Uterus (tissue), 2 donors: ENCODE results near the gene CBX2.

Experiments
- POLR2A ChIP-seq, 2 donors: fragments of 450-650 bp; IDR thresholded peaks; one replicate each; pipeline ENCODE4 v1.6.1; 2016; ENCODE audit warnings: antibody characterized with exemption in 2 of 2, mild to moderate bottlenecking in 1 of 2, moderate library complexity in 1 of 2
- TF ChIP-seq, protein P1 (sequence below), 4 experiments: fragments of 200-600 bp in 2 of 4; fragments of 450-650 bp in 2 of 4; sonication (generic) in 2 of 4; IDR thresholded peaks; one replicate each; pipeline ENCODE4 v1.5.1; 2016 to 2019; ENCODE audit warnings: antibody characterized with exemption in 4 of 4, mild to moderate bottlenecking in 2 of 4, moderate library complexity in 1 of 4

DNA sequence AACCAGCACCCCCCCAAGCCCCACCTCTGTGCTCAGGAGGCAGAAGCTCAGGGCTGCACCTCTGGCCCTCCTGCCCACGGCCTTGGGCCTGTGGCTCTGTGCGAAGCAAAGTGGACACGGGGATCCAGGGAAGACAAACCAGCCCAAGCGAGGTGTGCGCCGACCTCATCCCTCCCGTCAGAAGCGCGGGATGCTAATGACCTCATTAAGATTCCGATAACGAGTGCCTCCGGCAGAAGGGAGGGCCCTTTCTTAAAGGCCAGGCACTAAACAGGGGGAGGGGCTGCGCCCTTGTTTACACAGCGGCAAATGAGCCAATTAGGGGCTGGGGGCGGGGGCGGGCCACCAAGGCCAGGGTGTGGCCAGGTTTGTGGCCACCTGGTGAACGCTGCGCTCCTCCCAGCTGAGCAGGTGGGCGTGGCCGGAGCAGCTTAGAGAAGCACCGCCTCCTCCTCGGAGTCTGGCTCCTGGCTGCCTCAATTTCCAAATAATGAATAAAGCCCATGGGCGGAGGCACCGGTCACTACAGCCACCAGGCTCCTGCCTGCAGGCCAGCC lies 58.1 kb downstream of the CBX2 start:
- TF ChIP-seq, protein P1, sequence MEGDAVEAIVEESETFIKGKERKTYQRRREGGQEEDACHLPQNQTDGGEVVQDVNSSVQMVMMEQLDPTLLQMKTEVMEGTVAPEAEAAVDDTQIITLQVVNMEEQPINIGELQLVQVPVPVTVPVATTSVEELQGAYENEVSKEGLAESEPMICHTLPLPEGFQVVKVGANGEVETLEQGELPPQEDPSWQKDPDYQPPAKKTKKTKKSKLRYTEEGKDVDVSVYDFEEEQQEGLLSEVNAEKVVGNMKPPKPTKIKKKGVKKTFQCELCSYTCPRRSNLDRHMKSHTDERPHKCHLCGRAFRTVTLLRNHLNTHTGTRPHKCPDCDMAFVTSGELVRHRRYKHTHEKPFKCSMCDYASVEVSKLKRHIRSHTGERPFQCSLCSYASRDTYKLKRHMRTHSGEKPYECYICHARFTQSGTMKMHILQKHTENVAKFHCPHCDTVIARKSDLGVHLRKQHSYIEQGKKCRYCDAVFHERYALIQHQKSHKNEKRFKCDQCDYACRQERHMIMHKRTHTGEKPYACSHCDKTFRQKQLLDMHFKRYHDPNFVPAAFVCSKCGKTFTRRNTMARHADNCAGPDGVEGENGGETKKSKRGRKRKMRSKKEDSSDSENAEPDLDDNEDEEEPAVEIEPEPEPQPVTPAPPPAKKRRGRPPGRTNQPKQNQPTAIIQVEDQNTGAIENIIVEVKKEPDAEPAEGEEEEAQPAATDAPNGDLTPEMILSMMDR (IDR thresholded peaks at IDR 0.05), result no peak
- no peak for TF ChIP-seq POLR2A (IDR thresholded peaks at IDR 0.05)
